GM10847 (cell line): ENCODE measurements around the gene SPON1.

ENCODE experiments used
- POLR2A ChIP-seq: IDR thresholded peaks from 2 replicates; pipeline ENCODE4 v1.6.1; 2011; ENCODE audit not compliant: insufficient read length; ENCODE audit errors: extremely low read depth

The SPON1 gene

GRCh38 chr11:13966013-13966412, 3.5 kb downstream of the SPON1 start:
- TF ChIP-seq POLR2A, result no peak

DNA sequence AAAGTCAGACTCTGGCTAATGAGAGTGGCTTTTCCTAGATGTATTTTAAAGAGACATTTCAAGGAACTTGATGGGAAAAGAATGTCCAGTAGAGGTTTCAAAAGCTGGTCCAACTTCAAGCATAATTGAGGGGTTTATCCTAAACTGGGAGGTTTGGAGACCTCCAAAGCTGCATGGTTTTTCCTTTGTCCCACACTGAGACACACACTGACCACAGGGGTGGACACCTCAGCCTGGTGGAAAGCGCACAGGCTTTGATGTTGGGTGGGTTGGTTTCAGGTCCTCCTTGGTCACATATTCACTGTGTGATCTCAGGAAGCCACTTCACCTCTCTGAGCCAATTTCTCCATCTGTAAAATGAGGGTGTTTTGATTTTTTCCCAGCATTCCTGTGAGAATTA, 4.0 kb downstream of the SPON1 start:
- no peak for TF ChIP-seq POLR2A

DNA sequence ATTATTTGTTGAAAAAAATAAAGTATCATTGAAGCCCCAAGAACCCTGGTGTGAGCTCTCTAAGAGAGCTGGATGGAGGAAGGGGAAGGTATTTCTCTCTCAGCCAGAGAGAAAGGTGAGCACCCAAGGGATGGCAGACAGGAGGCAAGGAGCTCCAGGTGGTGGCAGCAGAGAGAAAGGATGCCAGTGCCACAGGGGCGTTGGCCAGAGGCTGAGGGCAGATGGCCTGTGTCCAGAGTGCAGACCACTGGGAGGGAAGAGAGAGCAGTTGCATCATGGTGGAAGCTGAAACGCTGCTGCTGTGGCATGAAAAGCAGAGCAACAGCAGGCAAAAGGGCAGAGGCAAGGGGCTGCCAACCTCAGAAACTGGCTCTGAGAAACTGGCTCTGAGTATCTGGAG, 8.5 kb downstream of the SPON1 start:
- no peak for TF ChIP-seq POLR2A

DNA sequence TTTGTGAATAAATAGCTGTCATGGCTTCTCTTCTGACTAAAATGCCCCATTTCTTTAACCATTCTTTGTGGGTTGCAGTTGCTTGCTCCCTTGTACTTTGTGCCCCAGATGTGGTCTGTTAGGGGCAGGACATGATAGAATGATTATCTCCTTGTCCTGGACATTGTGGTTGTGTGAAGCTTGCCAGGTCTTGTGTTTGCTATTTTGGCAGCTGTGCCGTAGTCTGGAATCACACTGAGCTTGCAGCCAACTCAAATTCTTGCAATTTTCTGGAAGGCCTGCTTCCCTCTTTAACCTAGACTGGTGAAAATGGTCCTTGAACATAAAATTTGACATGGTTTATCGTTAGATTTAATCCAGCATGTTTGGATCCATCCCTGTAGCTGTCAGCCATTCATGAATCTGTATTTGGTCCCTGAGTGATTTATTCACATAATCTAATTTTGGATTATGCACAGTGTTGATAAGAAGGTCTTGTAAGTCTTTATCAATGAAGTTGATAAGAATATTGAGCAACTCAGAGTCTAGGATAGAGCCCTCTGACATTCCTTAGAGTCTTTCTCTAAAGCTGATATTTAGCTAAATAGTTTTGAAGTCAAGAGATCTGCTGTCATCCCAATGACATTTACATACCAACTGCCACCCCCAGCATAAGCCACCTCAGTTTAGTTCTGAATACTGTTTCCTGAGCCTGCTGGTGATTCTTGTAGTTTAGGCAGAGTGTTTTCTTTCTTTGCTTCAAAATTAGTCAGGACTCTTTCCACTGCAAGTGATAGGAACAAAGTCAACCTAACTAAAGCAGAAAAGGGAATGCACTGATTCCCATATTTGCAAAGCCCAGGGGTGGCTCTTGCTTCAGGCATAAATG, 9.8 kb downstream of the SPON1 start:
- no peak for TF ChIP-seq POLR2A

DNA sequence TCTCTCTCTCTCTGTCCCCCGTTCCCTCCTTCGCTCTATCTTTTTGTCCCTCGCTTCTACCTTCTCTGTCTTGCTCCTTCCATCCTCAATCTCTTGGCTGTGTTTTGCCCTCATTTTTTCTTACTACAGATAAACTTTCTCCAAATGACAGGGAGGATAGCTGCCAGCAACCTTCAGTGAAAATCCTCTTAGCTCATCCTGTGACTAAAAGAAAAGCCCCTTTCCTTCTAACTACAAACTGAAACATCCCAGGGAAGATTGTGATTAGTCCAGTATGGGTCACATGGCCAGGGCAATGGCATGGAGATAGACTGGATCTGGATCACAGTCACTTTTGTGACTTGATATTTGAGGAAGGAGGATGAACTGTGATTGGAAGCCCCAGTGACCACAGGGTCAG, 10.4 kb downstream of the SPON1 start:
- no peak for TF ChIP-seq POLR2A

DNA sequence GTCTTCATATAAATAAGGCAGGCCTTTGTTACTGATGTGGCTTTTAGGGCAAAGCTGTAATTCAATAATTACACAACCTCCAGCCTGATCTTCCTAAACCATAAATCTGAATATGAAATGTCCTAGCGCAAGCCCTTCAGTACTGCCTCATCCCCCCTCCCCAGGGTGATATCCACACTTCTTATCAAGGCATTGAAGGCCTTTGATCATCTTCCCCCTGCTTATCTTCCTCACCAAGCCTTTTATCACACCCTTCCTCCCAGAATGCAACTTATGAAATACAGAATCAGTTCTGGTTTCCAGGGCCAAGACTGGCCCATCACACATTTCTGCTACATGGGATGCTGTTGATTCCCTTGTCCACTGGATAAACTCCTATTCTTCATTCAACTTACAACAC, 12.1 kb downstream of the SPON1 start:
- TF ChIP-seq POLR2A, result no peak

DNA sequence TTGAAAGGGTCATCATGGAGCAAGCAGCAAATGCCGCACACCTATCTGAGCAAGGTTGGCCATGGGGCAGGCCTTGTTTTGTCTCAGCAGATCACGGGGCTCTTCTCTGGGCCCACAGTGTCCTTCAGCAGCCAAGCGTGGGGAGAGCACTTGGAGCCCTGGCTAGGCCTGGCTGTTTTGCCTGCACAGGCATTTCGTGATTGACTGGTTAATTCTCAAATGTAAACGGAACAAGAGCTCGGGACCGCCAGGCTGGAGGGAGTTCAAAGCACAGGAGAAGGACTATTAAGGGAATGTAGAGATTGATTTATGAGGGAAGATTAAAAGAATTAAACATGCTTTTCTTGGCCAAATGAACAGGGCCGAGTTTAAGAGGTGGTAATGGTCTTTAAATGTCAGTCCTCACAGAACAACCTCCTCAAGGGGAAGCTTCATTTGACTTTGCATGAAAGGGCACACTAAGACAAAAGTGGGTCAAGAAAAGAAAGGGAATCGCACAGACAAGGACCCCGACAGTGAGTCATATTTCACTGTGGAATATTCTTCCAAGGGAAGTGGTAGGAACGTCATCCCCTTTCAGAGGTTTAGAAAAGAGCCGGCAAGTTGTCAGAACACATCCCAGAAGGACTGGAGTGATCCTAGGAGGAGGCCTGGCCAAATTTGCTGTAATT, 20.7 kb downstream of the SPON1 start:
- no peak for TF ChIP-seq POLR2A

- TF ChIP-seq POLR2A, result no peak
These were observed 22.3 kb downstream of the SPON1 start for GRCh38 chr11:13984616-13985450.

- no peak for TF ChIP-seq POLR2A
These were observed 30.7 kb downstream of the SPON1 start for GRCh38 chr11:13993096-13993765.

- no peak for TF ChIP-seq POLR2A
These were observed 35.4 kb downstream of the SPON1 start for GRCh38 chr11:13997881-13998280.

- TF ChIP-seq POLR2A, result no peak
These were observed 37.2 kb downstream of the SPON1 start for GRCh38 chr11:13999704-14000103.

- TF ChIP-seq POLR2A, result no peak
These were observed 39.1 kb downstream of the SPON1 start for GRCh38 chr11:14001597-14001996.

DNA sequence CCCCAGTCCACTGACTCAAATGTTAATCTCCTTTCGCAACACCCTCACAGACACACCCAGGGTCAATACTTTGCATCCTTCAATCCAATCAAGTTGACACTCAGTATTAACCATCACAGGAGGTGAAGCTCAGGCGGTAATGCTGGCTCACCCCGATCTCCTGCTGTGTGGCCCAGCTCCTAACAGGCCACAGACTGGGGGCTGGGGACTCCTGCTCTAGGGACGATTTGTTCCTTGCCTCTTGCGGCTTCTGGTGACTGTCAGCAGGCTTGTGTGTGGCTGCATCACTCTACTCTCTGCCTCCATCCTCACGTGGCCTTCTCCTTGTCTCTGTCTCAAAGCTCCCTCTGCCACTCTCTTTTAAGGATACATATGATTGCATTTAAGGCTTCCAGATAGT, 45.0 kb downstream of the SPON1 start:
- no peak for TF ChIP-seq POLR2A

GRCh38 chr11:14010665-14011064, 48.1 kb downstream of the SPON1 start:
- TF ChIP-seq POLR2A, result no peak

GRCh38 chr11:14012846-14013245, 50.3 kb downstream of the SPON1 start:
- TF ChIP-seq POLR2A, result no peak

DNA sequence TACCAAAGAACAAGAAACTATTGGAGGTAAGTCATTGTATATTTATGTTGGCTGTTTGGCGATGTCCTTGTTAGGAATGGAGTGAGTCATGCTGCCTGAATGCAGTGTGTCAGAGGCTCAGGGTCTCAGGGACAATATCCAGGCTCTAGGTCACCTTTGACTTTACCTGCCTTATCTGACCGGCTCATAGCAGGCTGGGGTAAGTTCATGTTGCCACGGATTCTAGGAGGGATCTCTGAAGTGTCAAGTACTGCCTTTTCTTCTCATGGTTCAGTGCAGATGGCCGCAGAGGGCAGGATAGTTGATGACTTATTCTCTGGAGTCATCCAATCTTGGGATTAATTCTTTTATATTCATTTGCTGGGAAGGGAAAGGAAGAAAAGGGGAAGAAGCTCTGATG, 53.2 kb downstream of the SPON1 start:
- TF ChIP-seq POLR2A, result no peak

DNA sequence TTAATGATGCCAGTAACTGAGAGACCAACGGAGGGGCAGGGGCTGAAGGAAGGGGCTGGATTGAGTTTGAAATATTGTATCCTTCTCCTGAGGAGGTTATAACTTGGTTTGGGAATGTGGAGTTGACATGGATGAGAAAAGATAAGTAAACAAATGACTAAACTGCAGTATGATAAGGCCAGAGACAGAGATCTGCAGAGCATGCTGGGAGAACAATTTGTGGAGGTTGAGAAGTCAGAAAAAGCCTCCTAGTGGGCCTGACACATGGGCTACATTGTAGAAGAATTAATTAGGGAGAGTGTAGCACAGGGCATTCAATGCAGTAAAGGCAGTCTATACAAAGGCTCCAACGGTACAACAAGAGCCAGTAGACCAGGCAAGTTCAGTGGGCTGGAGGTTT, 55.9 kb downstream of the SPON1 start:
- no peak for TF ChIP-seq POLR2A
